B cell (primary cell): ENCODE measurements around the gene C16orf86. TPM values are rescaled to one million over a fixed set of nuclear protein-coding genes. Genes with fewer than 3 reads are reported as not detected.

ENCODE experiments used
- ATAC-seq: fragments of 200-7000 bp; cut with Tn5 transposase; one replicate; pipeline ENCODE4 v1.10.0; 2021; ENCODE audit warnings: low read depth, mild to moderate bottlenecking, moderate number of reproducible peaks, moderate library complexity
- CTCF ChIA-PET: fragments of 350-600 bp; sonication (Branson Sonifier 250); formaldehyde crosslinking; loops from one replicate; lab custom pipeline; 2021; ENCODE audit warnings: antibody characterized with exemption, inconsistent platforms; lab: Charles Lee
- POLR2A ChIA-PET: fragments of 350-600 bp; sonication (Branson Sonifier 250); formaldehyde crosslinking; loops from one replicate; lab custom pipeline; 2021; ENCODE audit warnings: antibody characterized with exemption; lab: Charles Lee
- DNase-seq: peaks from one replicate; pipeline ENCODE4 v3.0.0; 2013
- H2AFZ ChIP-seq: 2 replicates; pipeline ENCODE4 v1.6.1; 2012; ENCODE audit warnings: mild to moderate bottlenecking, low read depth, low read length; ENCODE audit not compliant: insufficient read depth, poor library complexity, severe bottlenecking
- H3K27ac ChIP-seq, 2 donors: 1 replicate in 1 of 2; 2 replicates in 1 of 2; pipeline ENCODE4 v1.5.1; 2012 to 2013; ENCODE audit warnings: low read length in 2 of 2, mild to moderate bottlenecking in 2 of 2, moderate library complexity in 1 of 2
- H3K27me3 ChIP-seq, 4 experiments: fragments of 200-600 bp in 1 of 4; sonication (generic) in 1 of 4; replicated peaks in 1 of 4; 1 replicate in 2 of 4; 2 replicates in 2 of 4; pipeline versions ENCODE4 v1.6.1 to v1.7.0; 2013 to 2016; ENCODE audit warnings: low read length in 3 of 4, mild to moderate bottlenecking in 2 of 4, mixed read lengths in 1 of 4, moderate library complexity in 1 of 4; ENCODE audit not compliant: insufficient read depth in 4 of 4, control insufficient read depth in 3 of 4; ENCODE audit errors: control extremely low read depth in 1 of 4
- H3K36me3 ChIP-seq, 2 experiments: replicated peaks in 1 of 2; 1 replicate in 1 of 2; 2 replicates in 1 of 2; pipeline versions ENCODE4 v1.6.1 to v1.7.1; 2013; ENCODE audit warnings: low read length in 1 of 2; ENCODE audit not compliant: insufficient read depth in 2 of 2, control insufficient read depth in 1 of 2; ENCODE audit errors: control extremely low read depth in 1 of 2, extremely low read depth in 1 of 2
- H3K4me1 ChIP-seq, 2 donors: fragments of 200-600 bp in 1 of 2; sonication (generic) in 1 of 2; 1 replicate in 1 of 2; 2 replicates in 1 of 2; pipeline versions ENCODE4 v1.5.1 to v1.6.1; 2013 to 2017; ENCODE audit warnings: low read length in 2 of 2; ENCODE audit not compliant: control insufficient read depth in 2 of 2, insufficient read depth in 2 of 2
- H3K4me2 ChIP-seq: replicated peaks from 2 replicates; pipeline ENCODE3; 2012; ENCODE audit warnings: mild to moderate bottlenecking, low read depth, low read length; ENCODE audit not compliant: poor library complexity, severe bottlenecking
- H3K4me3 ChIP-seq, 5 experiments: fragments of 200-600 bp in 1 of 5; sonication (generic) in 1 of 5; 1 replicate in 3 of 5; 2 replicates in 2 of 5; pipeline versions ENCODE4 v1.5.1 to v1.7.0; 2011 to 2016; ENCODE audit warnings: low read length in 4 of 5, mild to moderate bottlenecking in 4 of 5, low read depth in 2 of 5, control low read depth in 1 of 5, moderate library complexity in 1 of 5; ENCODE audit not compliant: insufficient read depth in 1 of 5; ENCODE audit errors: control extremely low read depth in 1 of 5, extremely low read depth in 1 of 5
- H3K79me2 ChIP-seq: fragments of 200-600 bp; sonication (generic); one replicate; pipeline ENCODE4 v1.6.0; 2016; ENCODE audit warnings: low read length; ENCODE audit not compliant: control insufficient read depth, insufficient read depth
- H3K9ac ChIP-seq: fragments of 200-600 bp; sonication (generic); 2 replicates; pipeline ENCODE4 v1.6.1; 2017; ENCODE audit warnings: mild to moderate bottlenecking, low read length, moderate library complexity
- H3K9me3 ChIP-seq, 3 donors: one replicate each; pipeline versions ENCODE4 v1.6.1 to v1.7.1; 2013; ENCODE audit warnings: low read length in 2 of 3; ENCODE audit not compliant: control insufficient read depth in 2 of 3, insufficient read depth in 1 of 3; ENCODE audit errors: control extremely low read depth in 1 of 3
- H4K20me1 ChIP-seq: 2 replicates; pipeline ENCODE4 v1.6.0; 2012; ENCODE audit warnings: mild to moderate bottlenecking, low read length; ENCODE audit not compliant: insufficient read depth, control insufficient read depth, poor library complexity, severe bottlenecking
- H3K27ac Mint-ChIP-seq: one replicate; pipeline ENCODE4 v1.8.0; 2021; ENCODE audit warnings: mixed read lengths
- H3K27me3 Mint-ChIP-seq: one replicate; pipeline ENCODE4 v1.8.0; 2021; ENCODE audit warnings: mixed read lengths
- H3K4me1 Mint-ChIP-seq: one replicate; pipeline ENCODE4 v1.8.0; 2021; ENCODE audit warnings: mixed read lengths
- H3K4me3 Mint-ChIP-seq: one replicate; pipeline ENCODE4 v1.8.0; 2021; ENCODE audit warnings: mixed read lengths
- H3K9me3 Mint-ChIP-seq: one replicate; pipeline ENCODE4 v1.8.0; 2022; ENCODE audit warnings: mixed read lengths; ENCODE audit not compliant: insufficient read depth
- CTCF ChIP-seq: fragments of 200-600 bp; IDR thresholded peaks from one replicate; pipeline ENCODE4 v1.8.0; 2022; ENCODE audit warnings: antibody characterized with exemption, mild to moderate bottlenecking
- EZH2 ChIP-seq: IDR thresholded peaks from 2 replicates; pipeline ENCODE4 v1.6.1; 2012; ENCODE audit warnings: borderline replicate concordance, low read depth, mild to moderate bottlenecking, moderate library complexity, low read length; ENCODE audit not compliant: insufficient read depth, poor library complexity, severe bottlenecking
- WGBS: methylation state at CpG from one replicate; pipeline ENCODE4 v1.1.5; 2013; ENCODE audit warnings: missing lambda C conversion rate; ENCODE audit not compliant: insufficient coverage; 5-methylcytosine and 5-hydroxymethylcytosine counted together
- intact Hi-C: fragments of 100-400 bp; cut with micrococcal nuclease; formaldehyde crosslinking; loops from one replicate; pipeline ENCODE4 v1.10.0; 2022
- polyA plus RNA-seq: library from polyadenylated mRNA; depleted of rRNA; stranded (reverse); fragments of >200 nt; gene quantifications from 2 replicates; pipeline ENCODE4 v1.2.3, GENCODE V29; 2012
- total RNA-seq, 2 donors: library from RNA; stranded (reverse); fragments of 120-200 nt in 1 of 2; gene quantifications; 1 replicate in 1 of 2; 2 replicates in 1 of 2; pipeline versions ENCODE4 v1.2.3 to v1.2.4, GENCODE V29; 2013 to 2022

C16orf86 gene
- total and polyA plus RNA-seq, 2 donors (not counting 1 experiment from before 2014, with no cell fraction given), result 9.9 to 18.0 TPM

- TF ChIP-seq CTCF (peak; percentile 31), EZH2 (no peak)
- peak overlapping the region; percentile 49 for H3K4me3 Mint-ChIP-seq
- no peaks in the 10 kb centered on the region for H3K27me3 ChIP-seq
- H3K9me3 ChIP-seq, result no peaks in the 10 kb centered on the region
- H3K4me3 ChIP-seq, result no peak overlapping the region
- peaks cover 35 to 47% of the 10 kb centered on the region in 2 donors for H3K4me1 ChIP-seq
- DNase-seq (peak; percentile 51), ATAC-seq (no peak)
- H3K9me3 Mint-ChIP-seq, result no peaks in the 10 kb centered on the region
- H3K9ac ChIP-seq, result no peak overlapping the region
- H3K36me3 ChIP-seq, result peaks cover 0 to 10% of the 10 kb centered on the region in 2 experiments
- CTCF ChIA-PET, result interaction anchor here (0.6 to 11.7 kb wide), 7 partner anchors 8 to 495 kb away, joined by 4 to 136 read pairs (median 6); partner anchors contain the start of gene CARMIL2
- no peaks in the 10 kb centered on the region for H3K27me3 Mint-ChIP-seq
- peak overlapping the region; percentile 41 for H3K27ac Mint-ChIP-seq
- H3K4me1 Mint-ChIP-seq, result peaks cover 46% of the 10 kb centered on the region
- POLR2A ChIA-PET, result interaction anchor here (0.6 to 0.9 kb wide), 3 partner anchors 111 to 272 kb away, joined by 3 to 4 read pairs (median 3); no protein-coding TSS in a partner anchor
- H3K4me2 ChIP-seq, result no peak overlapping the region
- H3K79me2 ChIP-seq, result peaks cover 17% of the 10 kb centered on the region
- no peak overlapping the region for H2AFZ ChIP-seq
- no peak overlapping the region for H3K27ac ChIP-seq
- H4K20me1 ChIP-seq, result peaks cover 7% of the 10 kb centered on the region
- intact Hi-C loops, result loop anchor here (10.0 kb wide), 2 partner anchors 419 to 1471 kb away; partner anchors contain the start of genes CHTF8, FHOD1, SLC9A5 and UTP4
- 94% methylated on average over 23 of the region's 25 CpGs for WGBS
Measured at GRCh38 chr16:67663151-67663876, 3.3 kb upstream of the C16orf86 start.

- Histone ChIP-seq H4K20me1 (peaks cover 6% of the 10 kb centered on the region), H3K9me3 (no peaks in the 10 kb centered on the region), H3K36me3 (peaks cover 0 to 8% of the 10 kb centered on the region in 2 experiments), H3K27ac (no peak overlapping the region), H3K4me1 (peaks cover 39 to 48% of the 10 kb centered on the region in 2 donors), H2AFZ (no peak overlapping the region), H3K27me3 (no peaks in the 10 kb centered on the region), H3K79me2 (peaks cover 17% of the 10 kb centered on the region), H3K4me3 (no peak overlapping the region), H3K9ac (no peak overlapping the region), H3K4me2 (no peak overlapping the region)
- intact Hi-C loops, result loop anchor here (10.0 kb wide), 2 partner anchors 419 to 1471 kb away; partner anchors contain the start of genes CHTF8, FHOD1, SLC9A5 and UTP4
- Mint-ChIP-seq H3K27ac (no peak overlapping the region), H3K9me3 (no peaks in the 10 kb centered on the region), H3K27me3 (no peaks in the 10 kb centered on the region), H3K4me1 (peaks cover 46% of the 10 kb centered on the region), H3K4me3 (peak overlapping the region; percentile 49)
- WGBS, result 92% methylated on average over 4 of the region's 6 CpGs
- TF ChIP-seq EZH2 (no peak), CTCF (no peak)
- ATAC-seq, result no peak
- CTCF ChIA-PET, result interaction anchor here (1.0 to 11.7 kb wide), 6 partner anchors 8 to 153 kb away, joined by 4 to 136 read pairs (median 10); partner anchors contain the start of gene CARMIL2
- POLR2A ChIA-PET, result interaction anchor here (0.6 to 0.9 kb wide), 3 partner anchors 29 to 272 kb away, joined by 3 read pairs; no protein-coding TSS in a partner anchor
- DNase-seq, result no peak
Measured at GRCh38 chr16:67663877-67664222, 2.8 kb upstream of the C16orf86 start.
